Fibroblast of skin of left quadriceps (primary cell): ENCODE data around the gene SLC17A2.

Source experiments
- DNase-seq, 2 experiments: peaks; one replicate each; pipeline ENCODE4 v3.0.0-alpha.2; 2013; ENCODE audit warnings: low read depth in 2 of 2

The SLC17A2 gene

GRCh38 chr6:25886066-25886465, 44.4 kb downstream of the SLC17A2 start:
- no peak for DNase-seq

GRCh38 chr6:25883991-25884390, 46.5 kb downstream of the SLC17A2 start:
- no peak for DNase-seq

DNA sequence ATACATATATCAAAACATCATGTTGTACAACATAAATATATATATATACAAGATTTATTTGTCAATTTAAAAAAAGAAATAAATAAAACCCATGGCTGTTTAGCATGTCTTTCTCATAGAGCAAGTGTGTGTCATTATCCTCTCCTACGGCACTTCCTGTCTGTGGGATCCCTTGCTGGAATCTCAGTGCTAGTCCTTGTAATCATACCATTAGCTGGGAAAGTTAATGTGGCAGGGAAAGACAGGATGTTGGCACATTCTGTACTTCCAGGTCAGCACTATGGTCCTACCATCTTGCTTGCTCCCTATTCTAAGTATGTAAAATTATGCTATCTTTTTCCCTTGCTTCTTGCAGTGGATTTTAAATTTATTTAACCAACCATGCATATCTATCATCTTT, 47.0 kb downstream of the SLC17A2 start:
- DNase-seq: no peak

DNA sequence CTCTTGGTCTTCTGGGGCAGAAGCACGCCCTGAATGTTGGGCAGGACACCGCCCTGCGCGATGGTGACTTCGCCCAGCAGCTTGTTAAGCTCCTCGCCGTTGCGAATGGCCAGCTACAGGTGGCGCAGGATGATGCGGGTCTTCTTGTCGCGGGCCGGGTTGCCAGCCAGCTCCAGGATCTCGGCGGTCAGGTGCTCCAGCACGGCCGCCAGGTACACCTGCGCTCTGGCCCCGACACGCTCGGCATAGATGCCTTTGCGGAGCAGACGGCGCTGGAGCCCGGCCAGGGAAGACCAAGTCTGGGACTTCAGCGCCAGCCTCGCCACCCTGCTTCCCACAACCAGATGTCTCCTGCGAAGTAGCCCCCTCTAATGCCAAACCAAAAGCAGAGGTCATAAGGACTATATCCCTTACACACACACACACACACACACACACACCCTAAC, 48.4 kb downstream of the SLC17A2 start:
- no peak for DNase-seq

GRCh38 chr6:25880601-25881000, 49.9 kb downstream of the SLC17A2 start:
- DNase-seq: no peak

- no peak for DNase-seq
Measured at GRCh38 chr6:25878721-25879322, 51.7 kb downstream of the SLC17A2 start.

DNA sequence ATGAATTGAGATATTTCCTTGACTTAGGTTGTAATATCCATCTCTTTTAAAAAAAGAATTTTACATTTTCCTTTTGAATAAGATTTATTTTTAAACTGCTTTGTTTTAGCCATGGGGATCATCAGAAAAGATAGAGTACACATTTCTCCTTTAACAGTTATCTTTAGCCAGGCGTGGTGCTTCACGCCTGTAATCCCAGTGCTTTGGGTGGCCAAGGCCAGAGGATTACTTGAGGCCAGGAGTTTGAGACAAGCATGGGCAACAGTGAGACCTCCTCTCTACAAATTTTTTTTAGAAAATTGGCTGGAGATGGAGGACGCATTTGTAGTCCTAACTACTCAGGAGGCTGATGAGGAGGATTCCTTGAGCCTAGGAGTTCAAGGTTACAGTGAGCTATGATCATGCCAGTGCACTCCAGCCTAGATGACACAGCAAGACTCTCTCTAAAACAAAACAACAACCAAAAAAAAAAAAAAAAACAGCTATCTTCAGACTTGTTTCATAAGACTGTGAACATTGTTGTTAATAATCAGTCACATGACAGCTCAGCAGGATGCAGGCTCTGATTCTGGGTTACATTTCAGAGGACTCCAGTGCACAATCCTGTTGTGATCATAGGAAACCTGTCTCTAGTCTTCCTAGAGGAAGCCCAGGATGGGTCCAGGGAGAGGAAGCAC, 54.4 kb downstream of the SLC17A2 start:
- no peak for DNase-seq

DNA sequence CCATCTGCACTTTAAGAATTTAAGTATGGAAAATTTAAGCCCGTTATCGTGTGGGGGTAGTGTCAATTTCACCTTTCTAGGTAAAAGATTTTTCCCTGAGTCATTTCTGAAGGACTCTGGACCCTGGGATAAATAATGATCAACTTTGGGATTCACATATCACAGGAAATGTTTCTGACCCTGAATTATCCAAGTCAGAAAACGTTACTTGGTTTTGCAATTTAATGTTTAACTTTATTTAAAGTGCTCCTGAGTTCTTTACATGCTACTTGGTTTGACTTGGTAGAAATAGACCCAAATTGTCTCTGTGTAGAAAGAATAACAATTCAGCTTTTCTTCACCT, 55.0 kb downstream of the SLC17A2 start:
- DNase-seq: no peak

GRCh38 chr6:25874822-25875562, 55.5 kb downstream of the SLC17A2 start:
- no peak for DNase-seq

DNA sequence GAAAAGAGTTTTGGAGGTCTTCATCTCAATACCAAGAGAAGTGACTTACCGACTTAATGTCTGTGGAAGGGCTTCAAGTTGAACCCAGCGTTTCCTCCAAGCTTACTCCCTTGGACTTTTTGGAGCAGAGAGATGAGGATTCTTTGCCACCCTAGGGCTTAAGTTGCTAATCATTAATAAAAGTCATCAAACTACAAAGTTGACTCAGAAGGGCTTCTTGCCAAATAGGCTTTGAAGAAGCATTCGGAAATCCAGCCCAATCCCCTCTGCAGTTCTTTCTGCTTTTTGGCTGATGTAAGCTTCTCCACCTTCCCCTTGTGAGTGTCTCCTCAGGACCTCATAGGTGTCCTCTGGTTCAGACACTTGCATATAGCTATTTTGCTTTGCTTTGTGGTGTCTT, 56.4 kb downstream of the SLC17A2 start, which contains the start of gene SLC17A3:
Gene SLC17A3, minus strand, starts transcription at position 126 of the 400 bp plus-strand sequence. CDS start 5,856 bp downstream, outside the sequence.
- no peak for DNase-seq

DNA sequence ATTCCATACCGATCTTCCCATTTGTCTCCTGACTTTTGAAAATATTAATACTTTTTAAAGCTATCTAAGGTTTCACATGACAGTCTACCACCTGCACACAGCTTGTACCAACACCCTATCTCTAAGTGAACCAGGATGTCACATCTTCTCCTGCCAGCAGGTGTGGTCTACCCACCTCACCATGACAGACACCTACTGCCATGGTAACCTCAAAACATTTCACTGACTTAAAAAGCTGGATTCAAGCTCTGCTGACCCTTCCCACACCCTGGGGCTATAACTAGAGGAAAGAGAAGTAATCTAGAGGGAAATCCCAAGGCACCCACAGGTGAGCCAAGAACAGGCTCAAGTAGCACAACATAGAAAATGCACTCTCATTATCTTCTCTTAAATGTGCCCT, 57.7 kb downstream of the SLC17A2 start:
- no peak for DNase-seq

DNA sequence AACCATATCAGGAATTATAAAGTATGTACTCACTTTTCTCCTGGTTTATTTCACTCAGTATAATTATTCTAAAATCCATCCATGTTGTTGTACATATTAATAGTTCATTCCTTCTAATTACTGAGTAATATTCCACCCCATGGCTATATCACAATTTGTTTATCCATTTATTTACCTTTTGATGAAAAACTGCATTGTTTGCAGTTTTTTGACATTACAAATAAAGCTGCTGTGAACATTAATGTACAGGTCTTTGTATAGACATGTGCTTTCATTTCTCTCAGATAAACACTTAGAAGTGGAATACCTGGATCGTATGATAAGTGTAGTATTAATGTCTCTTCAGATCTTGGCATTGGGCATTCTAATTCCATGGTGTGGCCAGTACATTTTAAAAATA, 60.7 kb downstream of the SLC17A2 start:
- DNase-seq: no peak

DNA sequence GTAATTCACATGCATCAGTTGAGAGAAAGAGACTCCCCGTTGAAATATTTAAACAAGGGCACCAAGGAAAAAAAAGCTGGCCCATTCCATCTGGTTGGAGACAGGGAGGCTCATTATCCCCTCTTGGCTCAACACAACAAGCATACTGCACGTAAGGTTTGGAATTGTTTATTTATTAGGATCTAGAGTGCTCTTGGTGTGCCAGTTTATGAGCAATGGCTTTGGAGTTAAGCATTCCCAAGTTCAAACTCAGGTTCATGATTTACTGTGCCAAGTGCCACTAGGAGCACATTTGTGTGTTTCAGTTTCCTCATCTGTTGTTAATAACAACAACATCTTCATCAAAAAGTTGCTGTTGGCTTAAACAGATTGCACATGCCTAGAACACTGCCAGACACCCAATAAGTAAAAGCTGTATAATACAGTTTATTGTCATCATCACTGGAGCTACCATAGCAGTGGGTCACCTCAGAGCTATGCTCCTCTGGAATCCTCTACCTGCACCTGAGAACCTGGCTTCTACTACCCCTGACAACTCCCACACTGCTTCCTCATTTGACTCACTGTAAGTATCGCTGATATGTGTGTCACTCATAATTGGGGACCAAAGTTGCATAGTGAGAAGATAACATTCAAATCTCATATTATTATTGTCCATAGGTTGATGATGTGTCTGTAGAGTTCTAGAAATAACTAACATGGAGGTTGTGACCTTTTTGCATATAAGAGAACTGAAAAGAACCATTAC, 61.9 kb downstream of the SLC17A2 start:
- DNase-seq: no peak

DNA sequence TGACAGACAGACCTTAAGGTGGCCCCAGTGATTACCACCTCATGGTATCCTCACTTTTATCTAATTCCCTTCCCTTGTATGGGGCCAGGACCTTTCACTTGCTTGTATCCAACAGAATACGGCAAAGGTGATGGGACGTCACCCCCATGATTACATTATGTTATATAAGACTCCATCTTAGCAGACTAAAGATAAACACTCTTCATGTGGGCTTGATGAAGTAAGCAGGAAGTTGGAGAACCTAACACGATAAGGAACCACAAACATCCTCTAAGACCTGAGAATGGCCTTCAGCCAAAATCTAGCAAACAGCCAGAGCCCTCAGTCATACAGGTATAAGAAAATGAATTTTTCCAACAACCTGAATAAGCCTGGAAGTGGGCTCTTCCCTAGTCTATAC, 64.5 kb downstream of the SLC17A2 start:
- no peak for DNase-seq

- DNase-seq: no peak
Measured at GRCh38 chr6:25863360-25863759, 67.1 kb downstream of the SLC17A2 start.
